Esophagus muscularis mucosa (tissue), 4 donors: ENCODE data around the gene VPS37C. TPM values are rescaled to one million over a fixed set of nuclear protein-coding genes. Genes with fewer than 3 reads are reported as not detected.

ENCODE experiments used
- DNase-seq: peaks from one replicate; pipeline ENCODE4 v3.0.0-alpha.2; 2017; ENCODE audit errors: extremely low spot score
- H3K27ac ChIP-seq, 4 donors: fragments of 200-600 bp; sonication (generic); replicated peaks in 1 of 4; 1 replicate in 3 of 4; 2 replicates in 1 of 4; pipeline ENCODE4 v1.5.1; 2016 to 2019; ENCODE audit warnings: mild to moderate bottlenecking in 1 of 4
- H3K27me3 ChIP-seq, 4 donors: fragments of 200-600 bp; sonication (generic); one replicate each; pipeline versions ENCODE4 v1.5.1 to v1.6.0; 2016 to 2019
- H3K36me3 ChIP-seq, 4 donors: fragments of 200-600 bp; sonication (generic); one replicate each; pipeline ENCODE4 v1.5.1; 2016 to 2019
- H3K4me1 ChIP-seq, 4 donors: fragments of 200-600 bp; sonication (generic); one replicate each; pipeline ENCODE4 v1.5.1; 2016 to 2019
- H3K4me3 ChIP-seq, 4 donors: fragments of 200-600 bp; sonication (generic); 1 replicate in 2 of 4; 2 replicates in 2 of 4; pipeline ENCODE4 v1.5.1; 2016 to 2019; ENCODE audit warnings: mild to moderate bottlenecking in 4 of 4, moderate library complexity in 1 of 4
- H3K9me3 ChIP-seq, 4 donors: fragments of 200-600 bp; sonication (generic); 1 replicate in 3 of 4; 2 replicates in 1 of 4; pipeline ENCODE4 v1.5.1; 2016 to 2019
- EP300 ChIP-seq: sonication (generic); formaldehyde crosslinking; IDR thresholded peaks from one replicate; pipeline ENCODE4 v1.6.1; 2017; ENCODE audit warnings: antibody characterized with exemption
- POLR2A ChIP-seq: fragments of 450-650 bp; IDR thresholded peaks from one replicate; pipeline ENCODE4 v1.6.1; 2017; ENCODE audit warnings: antibody characterized with exemption, moderate library complexity, mild to moderate bottlenecking, low read depth
- POLR2AphosphoS5 ChIP-seq, 2 donors: sonication (generic); formaldehyde crosslinking; IDR thresholded peaks; one replicate each; pipeline ENCODE4 v1.6.1; 2017; ENCODE audit warnings: antibody characterized with exemption in 2 of 2
- WGBS: methylation state at CpG from one replicate; pipeline ENCODE4 v1.1.5; 2018; 5-methylcytosine and 5-hydroxymethylcytosine counted together
- intact Hi-C: fragments of 100-400 bp; cut with DNase I; formaldehyde crosslinking; loops from one replicate; pipeline ENCODE4 v1.15.1; 2023
- total RNA-seq, 4 donors: library from RNA; depleted of rRNA; stranded (reverse); fragments of >200 nt; gene quantifications; one replicate each; pipeline versions ENCODE4 v1.1.0 to v1.2.1, GENCODE V29; 2016
- TF ChIP-seq, protein P1 (sequence below), 3 experiments: fragments of 200-600 bp in 2 of 3; fragments of 450-650 bp in 1 of 3; sonication (generic) in 2 of 3; IDR thresholded peaks; one replicate each; pipeline ENCODE4 v1.5.1; 2017 to 2019; ENCODE audit warnings: antibody characterized with exemption in 3 of 3, mild to moderate bottlenecking in 2 of 3, moderate library complexity in 1 of 3

VPS37C gene
- total RNA-seq, 4 donors from 2014 or later = 29.1 to 43.5 (median 38.1) TPM

DNA sequence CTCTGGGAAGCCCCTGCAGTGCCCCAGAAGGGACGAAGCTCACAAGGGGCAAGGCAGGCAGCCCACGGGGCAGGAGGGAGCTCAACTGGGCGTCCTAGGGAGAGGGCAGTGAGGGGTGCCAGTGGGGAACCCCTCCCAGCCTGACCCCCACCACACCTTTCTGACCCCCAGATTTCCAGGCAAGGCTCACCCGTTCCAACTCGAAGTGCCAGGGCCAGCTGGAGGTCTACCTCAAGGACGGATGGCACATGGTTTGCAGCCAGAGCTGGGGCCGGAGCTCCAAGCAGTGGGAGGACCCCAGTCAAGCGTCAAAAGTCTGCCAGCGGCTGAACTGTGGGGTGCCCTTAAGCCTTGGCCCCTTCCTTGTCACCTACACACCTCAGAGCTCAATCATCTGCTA is 43.2 kb downstream of the VPS37C start:
- Histone ChIP-seq H3K4me1 (peaks cover 5 to 16% (median 12%) of the 10 kb centered on the region in 4 donors), H3K36me3 (no peaks in the 10 kb centered on the region), H3K4me3 (no peak overlapping the region), H3K9me3 (no peaks in the 10 kb centered on the region), H3K27me3 (no peaks in the 10 kb centered on the region), H3K27ac (no peak overlapping the region)
- intact Hi-C loops = no loop called here
- DNase-seq = no peak
- WGBS = 83% methylated on average over 5 of the region's 9 CpGs
- TF ChIP-seq, protein P1, sequence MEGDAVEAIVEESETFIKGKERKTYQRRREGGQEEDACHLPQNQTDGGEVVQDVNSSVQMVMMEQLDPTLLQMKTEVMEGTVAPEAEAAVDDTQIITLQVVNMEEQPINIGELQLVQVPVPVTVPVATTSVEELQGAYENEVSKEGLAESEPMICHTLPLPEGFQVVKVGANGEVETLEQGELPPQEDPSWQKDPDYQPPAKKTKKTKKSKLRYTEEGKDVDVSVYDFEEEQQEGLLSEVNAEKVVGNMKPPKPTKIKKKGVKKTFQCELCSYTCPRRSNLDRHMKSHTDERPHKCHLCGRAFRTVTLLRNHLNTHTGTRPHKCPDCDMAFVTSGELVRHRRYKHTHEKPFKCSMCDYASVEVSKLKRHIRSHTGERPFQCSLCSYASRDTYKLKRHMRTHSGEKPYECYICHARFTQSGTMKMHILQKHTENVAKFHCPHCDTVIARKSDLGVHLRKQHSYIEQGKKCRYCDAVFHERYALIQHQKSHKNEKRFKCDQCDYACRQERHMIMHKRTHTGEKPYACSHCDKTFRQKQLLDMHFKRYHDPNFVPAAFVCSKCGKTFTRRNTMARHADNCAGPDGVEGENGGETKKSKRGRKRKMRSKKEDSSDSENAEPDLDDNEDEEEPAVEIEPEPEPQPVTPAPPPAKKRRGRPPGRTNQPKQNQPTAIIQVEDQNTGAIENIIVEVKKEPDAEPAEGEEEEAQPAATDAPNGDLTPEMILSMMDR (IDR thresholded peaks at IDR 0.05) = no peak
- no peak for TF ChIP-seq POLR2A
- no peak for TF ChIP-seq POLR2AphosphoS5 (IDR thresholded peaks at IDR 0.05)
- no peak for TF ChIP-seq EP300

DNA sequence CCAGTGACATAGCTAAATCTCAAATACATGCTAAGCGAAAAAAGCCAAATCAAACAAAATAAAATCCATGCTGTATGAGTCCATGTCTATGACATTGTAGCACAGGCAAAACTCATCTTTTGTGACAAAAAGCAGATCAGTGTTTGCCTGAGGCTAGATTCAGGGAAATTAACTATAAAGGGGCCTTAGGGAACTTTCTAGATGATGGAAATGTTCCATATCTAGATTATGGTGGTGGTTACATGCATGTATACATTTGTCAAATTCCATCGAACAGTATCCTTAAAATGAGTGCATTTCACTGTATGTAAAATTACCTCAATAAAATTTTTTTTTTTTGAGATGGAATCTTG is 44.1 kb downstream of the VPS37C start:
- no peaks in the 10 kb centered on the region for H3K36me3 ChIP-seq
- 87% methylated on average over 2 of the region's 2 CpGs for WGBS
- no peaks in the 10 kb centered on the region for H3K9me3 ChIP-seq
- intact Hi-C loops = no loop called here
- TF ChIP-seq, protein P1 (IDR thresholded peaks at IDR 0.05) = no peak
- TF ChIP-seq EP300 = no peak
- no peak for TF ChIP-seq POLR2AphosphoS5 (IDR thresholded peaks at IDR 0.05)
- no peak for TF ChIP-seq POLR2A
- H3K27ac ChIP-seq = no peak overlapping the region
- DNase-seq = no peak
- H3K27me3 ChIP-seq = no peaks in the 10 kb centered on the region
- H3K4me3 ChIP-seq = no peak overlapping the region
- H3K4me1 ChIP-seq = peaks cover 5 to 16% (median 12%) of the 10 kb centered on the region in 4 donors

DNA sequence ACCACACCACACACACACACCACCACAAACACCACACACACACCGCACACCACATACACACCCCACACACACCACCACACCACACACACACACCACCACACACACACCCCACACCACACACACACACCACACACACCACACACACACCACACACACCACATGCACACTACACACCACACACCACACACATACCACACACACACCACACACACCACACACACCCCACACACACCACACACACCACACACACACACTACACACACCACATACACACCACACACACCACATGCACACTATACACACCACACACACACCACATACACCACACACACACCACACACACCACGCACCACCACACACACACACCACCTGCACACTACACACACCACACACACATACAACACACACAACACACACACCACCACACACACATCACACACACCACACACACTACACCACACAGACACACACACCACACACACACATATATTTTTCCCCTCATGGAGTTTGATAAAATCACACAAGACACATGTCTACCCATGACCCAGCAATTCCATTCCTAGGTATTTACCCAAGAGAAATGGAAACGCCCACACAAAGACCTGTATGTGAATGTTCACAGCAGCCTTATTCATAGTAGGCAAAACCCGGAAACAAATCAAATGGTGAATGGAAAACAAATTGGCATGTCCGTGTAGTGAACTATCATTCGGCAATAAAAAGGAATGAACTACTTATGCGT is 44.6 kb downstream of the VPS37C start:
- H3K27ac ChIP-seq = no peak overlapping the region
- peaks cover 5 to 16% (median 12%) of the 10 kb centered on the region in 4 donors for H3K4me1 ChIP-seq
- H3K9me3 ChIP-seq = no peaks in the 10 kb centered on the region
- intact Hi-C loops = no loop called here
- TF ChIP-seq EP300 = no peak
- no peak for TF ChIP-seq POLR2AphosphoS5 (IDR thresholded peaks at IDR 0.05)
- no peak for TF ChIP-seq POLR2A
- TF ChIP-seq, protein P1 (IDR thresholded peaks at IDR 0.05) = no peak
- WGBS = 92% methylated on average over 7 of the region's 7 CpGs
- no peak overlapping the region for H3K4me3 ChIP-seq
- H3K36me3 ChIP-seq = no peaks in the 10 kb centered on the region
- no peak for DNase-seq
- H3K27me3 ChIP-seq = no peaks in the 10 kb centered on the region

DNA sequence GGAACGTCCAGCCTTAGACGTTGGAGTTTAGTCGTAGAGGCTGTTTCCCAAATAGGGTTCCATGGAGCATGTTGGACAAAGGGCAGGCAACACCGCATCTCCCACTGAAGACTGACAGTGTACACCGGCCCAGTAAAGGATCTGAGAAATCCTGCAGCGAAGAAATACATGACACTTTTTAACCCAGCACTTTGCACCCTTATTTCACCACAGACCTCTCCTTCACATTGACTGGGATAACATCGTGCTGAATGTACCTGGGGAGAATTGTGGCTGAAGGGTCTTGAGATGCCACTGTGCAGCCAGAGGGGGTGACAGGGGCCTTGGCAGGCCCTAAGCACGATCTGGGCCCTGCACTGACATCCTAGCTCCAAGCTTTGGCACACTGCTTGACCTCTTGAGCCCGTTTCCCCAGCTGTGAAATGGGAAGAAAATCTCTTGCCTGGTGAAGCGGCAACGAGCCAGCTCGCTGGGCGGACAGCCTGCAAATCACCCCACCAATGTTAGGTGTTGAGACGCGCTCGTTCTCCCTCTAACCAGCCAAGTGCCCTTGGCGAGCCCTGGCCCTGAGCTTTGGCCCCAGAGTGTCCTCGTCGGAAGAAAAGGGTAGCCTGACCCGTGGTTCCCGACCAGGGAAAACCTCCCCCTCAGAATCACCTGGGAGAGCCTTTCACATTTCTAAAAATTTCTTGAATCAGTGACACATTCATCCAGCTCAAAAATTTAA is 45.6 kb downstream of the VPS37C start:
- Histone ChIP-seq H3K4me1 (peaks cover 2 to 6% (median 4%) of the 10 kb centered on the region in 4 donors), H3K9me3 (no peaks in the 10 kb centered on the region), H3K4me3 (no peak overlapping the region), H3K27me3 (no peaks in the 10 kb centered on the region), H3K36me3 (no peaks in the 10 kb centered on the region), H3K27ac (no peak overlapping the region)
- DNase-seq = no peak
- intact Hi-C loops = no loop called here
- TF ChIP-seq POLR2AphosphoS5 (IDR thresholded peaks at IDR 0.05) = no peak
- no peak for TF ChIP-seq POLR2A
- WGBS = 89% methylated on average over 21 of the region's 21 CpGs

DNA sequence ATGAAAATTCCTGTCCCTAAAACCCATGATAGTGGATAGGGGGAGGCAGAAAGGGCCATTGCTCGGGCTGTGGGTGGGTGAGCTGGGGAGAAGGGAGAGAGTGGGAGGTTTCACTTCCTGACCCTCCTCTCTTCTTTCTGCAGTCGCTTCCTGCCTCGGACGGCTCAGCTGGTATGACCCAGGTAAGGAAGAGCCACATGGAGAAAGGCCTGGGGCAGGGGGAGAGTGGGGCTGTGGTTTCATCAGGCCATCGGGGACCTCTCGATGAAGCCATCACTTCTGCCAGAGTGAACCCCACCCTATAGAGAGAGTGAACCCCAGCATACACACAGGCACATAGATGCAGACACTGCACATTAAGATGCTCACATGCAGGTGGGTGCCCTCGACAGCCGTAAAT is 46.3 kb downstream of the VPS37C start:
- Histone ChIP-seq H3K4me3 (no peak overlapping the region), H3K27me3 (no peaks in the 10 kb centered on the region), H3K4me1 (no peaks in the 10 kb centered on the region), H3K36me3 (no peaks in the 10 kb centered on the region), H3K27ac (no peak overlapping the region), H3K9me3 (no peaks in the 10 kb centered on the region)
- 82% methylated on average over 6 of the region's 8 CpGs for WGBS
- no peak for TF ChIP-seq EP300
- TF ChIP-seq POLR2A = no peak
- no peak for TF ChIP-seq POLR2AphosphoS5 (IDR thresholded peaks at IDR 0.05)
- DNase-seq = no peak
- intact Hi-C loops = no loop called here
